ENCODE measurements around the gene KMT2E.

- no peak for TF ChIP-seq CTCF (IDR thresholded peaks at IDR 0.05)
- no peak for TF ChIP-seq POLR2AphosphoS5 (IDR thresholded peaks at IDR 0.05)
- TF ChIP-seq POLR2A (IDR thresholded peaks at IDR 0.05) = no peak
- TF ChIP-seq EP300 (IDR thresholded peaks at IDR 0.05) = no peak
Observed at GRCh38 chr7:104983076-104983577, 30.9 kb upstream of the KMT2E start.
